Endothelial cell of umbilical vein (primary cell): Measurements from ENCODE around the gene TRPV6. TPM values are rescaled to one million over a fixed set of nuclear protein-coding genes. Genes with fewer than 3 reads are reported as not detected.

Source experiments
- BruUV-seq: library from RNA; stranded (reverse); fragments of 400-500 nt; replicated peaks from 2 replicates; lab custom pipeline; 2021; lab: Mats Ljungman, UMichigan
- CTCF ChIA-PET: fragments of 300-600, 350-600 bp; sonication (Branson Sonifier 250); formaldehyde crosslinking; loops from one replicate; lab custom pipeline; 2021; ENCODE audit warnings: antibody characterized with exemption, inconsistent platforms; lab: Charles Lee
- POLR2A ChIA-PET: fragments of 300-600, 350-600 bp; sonication (Branson Sonifier 250); formaldehyde crosslinking; loops from one replicate; lab custom pipeline; 2021; ENCODE audit warnings: antibody characterized with exemption, inconsistent platforms; lab: Charles Lee
- DNase-seq: peaks from one replicate; pipeline ENCODE4 v3.0.0-alpha.2; 2011; ENCODE audit warnings: low read depth, low spot score
- FAIRE-seq: peaks from 2 replicates; lab custom pipeline; 2011; peaks lifted over from hg19 to GRCh38; lab: Jason Lieb, UNC
- H2AFZ ChIP-seq: 2 replicates; pipeline ENCODE4 v1.6.0; 2012; ENCODE audit warnings: low read depth, low read length, control low read depth, inconsistent platforms
- H3K27ac ChIP-seq: 2 replicates; pipeline ENCODE4 v1.5.1; 2011; ENCODE audit warnings: low read depth, mild to moderate bottlenecking, control low read depth, low read length, moderate library complexity; ENCODE audit not compliant: insufficient read depth
- H3K27me3 ChIP-seq, 2 experiments: 2 replicates each; pipeline versions ENCODE4 v1.6.0 to v1.6.1; 2011; ENCODE audit warnings: low read length in 2 of 2, mixed read lengths in 1 of 2; ENCODE audit not compliant: control insufficient read depth in 2 of 2, insufficient read depth in 2 of 2
- H3K36me3 ChIP-seq, 2 experiments: 2 replicates in 1 of 2; 3 replicates in 1 of 2; pipeline ENCODE4 v1.5.1; 2011; ENCODE audit warnings: low read length in 2 of 2, mild to moderate bottlenecking in 1 of 2, moderate library complexity in 1 of 2; ENCODE audit not compliant: control insufficient read depth in 2 of 2, insufficient read depth in 2 of 2; ENCODE audit errors: extremely low read depth in 1 of 2
- H3K4me1 ChIP-seq: 3 replicates; pipeline ENCODE4 v1.5.1; 2011; ENCODE audit warnings: mild to moderate bottlenecking, low read length; ENCODE audit not compliant: control insufficient read depth, insufficient read depth; ENCODE audit errors: extremely low read depth
- H3K4me2 ChIP-seq: 2 replicates; pipeline ENCODE4 v1.6.1; 2011; ENCODE audit warnings: low read length, control low read depth, mixed read lengths; ENCODE audit not compliant: insufficient read depth
- H3K4me3 ChIP-seq, 3 experiments: fragments of 200-600 bp in 1 of 3; sonication (generic), shearing (Covaris generic) in 1 of 3; replicated peaks in 1 of 3; 2 replicates each; pipeline ENCODE4 v1.5.1; 2011 to 2016; ENCODE audit warnings: control low read depth in 3 of 3, low read length in 3 of 3, mild to moderate bottlenecking in 2 of 3, inconsistent platforms in 1 of 3, low read depth in 1 of 3, moderate library complexity in 1 of 3; ENCODE audit not compliant: insufficient read depth in 1 of 3
- H3K79me2 ChIP-seq: 2 replicates; pipeline ENCODE4 v1.6.0; 2012; ENCODE audit warnings: low read length, inconsistent platforms; ENCODE audit not compliant: control insufficient read depth, insufficient read depth
- H3K9ac ChIP-seq: replicated peaks from 2 replicates; pipeline ENCODE3; 2011; ENCODE audit warnings: low read length, control low read depth; ENCODE audit not compliant: insufficient read depth; ENCODE audit errors: extremely low read depth
- H3K9me1 ChIP-seq: replicated peaks from 3 replicates; pipeline ENCODE4 v1.6.0; 2011; ENCODE audit warnings: mild to moderate bottlenecking, low read length; ENCODE audit not compliant: control insufficient read depth, insufficient read depth; ENCODE audit errors: extremely low read depth
- H3K9me3 ChIP-seq: replicated peaks from 2 replicates; pipeline ENCODE4 v1.5.1; 2012; ENCODE audit warnings: low read length, inconsistent platforms; ENCODE audit not compliant: control insufficient read depth, insufficient read depth
- H4K20me1 ChIP-seq: replicated peaks from 2 replicates; pipeline ENCODE3; 2011; ENCODE audit warnings: mild to moderate bottlenecking, low read length; ENCODE audit not compliant: control insufficient read depth, insufficient read depth; ENCODE audit errors: extremely low read depth
- EZH2 ChIP-seq: IDR thresholded peaks from 2 replicates; pipeline ENCODE4 v1.6.1; 2012; ENCODE audit warnings: borderline replicate concordance, low read depth, mild to moderate bottlenecking, moderate library complexity, low read length, inconsistent platforms; ENCODE audit not compliant: severe bottlenecking
- FOS ChIP-seq: IDR thresholded peaks from 2 replicates; pipeline ENCODE4 v1.6.1; 2011; ENCODE audit warnings: mild to moderate bottlenecking, low read length, moderate library complexity, borderline replicate concordance; ENCODE audit not compliant: insufficient read depth
- GATA2 ChIP-seq: IDR thresholded peaks from 2 replicates; pipeline ENCODE4 v1.7.0; 2011; ENCODE audit warnings: low read depth, mild to moderate bottlenecking, moderate library complexity, mixed read lengths, low read length; ENCODE audit not compliant: insufficient read length, insufficient read depth
- JUN ChIP-seq: IDR thresholded peaks from 2 replicates; pipeline ENCODE4 v1.6.1; 2011; ENCODE audit warnings: borderline replicate concordance, low read depth; ENCODE audit not compliant: insufficient read length, insufficient read depth
- MYC ChIP-seq: IDR thresholded peaks from one replicate; pipeline ENCODE4 v1.6.1; 2011; ENCODE audit warnings: mild to moderate bottlenecking, low read depth, low read length
- POLR2A ChIP-seq: IDR thresholded peaks from 2 replicates; pipeline ENCODE4 v1.6.1; 2012; ENCODE audit warnings: low read depth, mild to moderate bottlenecking, control low read depth, low read length
- POLR2AphosphoS5 ChIP-seq: IDR thresholded peaks from 2 replicates; pipeline ENCODE4 v1.6.1; 2012; ENCODE audit warnings: low read depth, mild to moderate bottlenecking, control low read depth, low read length, moderate library complexity; ENCODE audit not compliant: insufficient read depth
- dilution Hi-C: fragments of 300-500 bp; cut with MboI; formaldehyde crosslinking; loops from one replicate; pipeline ENCODE4 v1.15.0; 2019; ENCODE audit warnings: low sequenced_read_pairs; ENCODE audit not compliant: extremely low pct_ligation_motif_present
- intact Hi-C: fragments of 100-400 bp; cut with micrococcal nuclease; formaldehyde crosslinking; loops from one replicate; pipeline ENCODE4 v1.10.0; 2022
- polyA plus RNA-seq, 4 experiments: library from polyadenylated mRNA; depleted of rRNA in 3 of 4; stranded (reverse) in 3 of 4; unstranded in 1 of 4; fragments of >200 nt; gene quantifications; 2 replicates each; pipeline versions ENCODE4 v1.2.1 to v1.2.3, GENCODE V29; 2011 to 2012; ENCODE audit warnings: missing spikeins in 1 of 4
- total RNA-seq: library from RNA; stranded (reverse); gene quantifications from 2 replicates; pipeline ENCODE4 v1.2.3, GENCODE V29; 2021
- TF ChIP-seq, protein P1 (sequence below), 2 donors: IDR thresholded peaks; 1 replicate in 1 of 2; 2 replicates in 1 of 2; pipeline ENCODE4 v1.5.1; 2011; ENCODE audit warnings: low read length in 2 of 2, mild to moderate bottlenecking in 2 of 2, moderate library complexity in 2 of 2, control low read depth in 1 of 2, inconsistent platforms in 1 of 2, low read depth in 1 of 2; ENCODE audit not compliant: insufficient read depth in 1 of 2; ENCODE audit errors: extremely low read depth in 1 of 2
- TF ChIP-seq, protein P2 (sequence below): IDR thresholded peaks from 2 replicates; pipeline ENCODE4 v1.6.1; 2011; ENCODE audit not compliant: insufficient read depth, insufficient read length

Gene TRPV6
- total and polyA plus RNA-seq, 2 donors (not counting 3 experiments of a cell fraction or from before 2014, with no cell fraction given) = not detected

DNA sequence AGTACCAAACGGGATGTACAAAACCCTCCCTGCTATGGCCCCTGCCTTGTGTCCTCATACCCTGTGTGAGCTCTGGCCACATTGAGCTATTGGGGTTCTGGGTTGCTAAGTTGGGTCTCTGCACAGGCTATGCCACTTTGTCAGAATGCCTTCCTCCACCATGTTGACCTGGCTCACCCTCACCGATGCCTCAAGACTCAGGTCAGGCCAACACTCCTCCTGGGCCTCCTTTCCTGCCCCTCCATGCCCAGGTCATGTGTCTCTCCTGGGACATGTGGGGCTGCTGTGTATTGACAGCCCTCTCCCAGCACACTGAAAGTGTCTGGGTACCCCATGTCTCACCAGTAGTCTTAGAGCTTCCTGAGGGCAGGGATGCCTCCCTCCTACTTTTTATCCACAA is 33.4 kb upstream of the TRPV6 start:
- Histone ChIP-seq H3K9me3 (no peaks in the 10 kb centered on the region), H3K9ac (no peak overlapping the region), H3K27me3 (peaks cover 0 to 2% of the 10 kb centered on the region in 2 experiments), H3K4me2 (no peak overlapping the region), H3K4me1 (no peaks in the 10 kb centered on the region), H3K27ac (no peak overlapping the region), H2AFZ (no peak overlapping the region), H4K20me1 (peaks cover 2% of the 10 kb centered on the region), H3K79me2 (no peaks in the 10 kb centered on the region), H3K9me1 (no peaks in the 10 kb centered on the region), H3K36me3 (no peaks in the 10 kb centered on the region), H3K4me3 (no peak overlapping the region)
- no peak for FAIRE-seq
- dilution Hi-C loops = no loop called here
- no peak for DNase-seq
- BruUV-seq = no TSS peak
- CTCF ChIA-PET = no interaction called here
- intact Hi-C loops = no loop called here
- no peak for TF ChIP-seq FOS
- TF ChIP-seq EZH2 = no peak
- no peak for TF ChIP-seq JUN
- TF ChIP-seq POLR2A = no peak
- TF ChIP-seq MYC = no peak
- TF ChIP-seq, protein P1, sequence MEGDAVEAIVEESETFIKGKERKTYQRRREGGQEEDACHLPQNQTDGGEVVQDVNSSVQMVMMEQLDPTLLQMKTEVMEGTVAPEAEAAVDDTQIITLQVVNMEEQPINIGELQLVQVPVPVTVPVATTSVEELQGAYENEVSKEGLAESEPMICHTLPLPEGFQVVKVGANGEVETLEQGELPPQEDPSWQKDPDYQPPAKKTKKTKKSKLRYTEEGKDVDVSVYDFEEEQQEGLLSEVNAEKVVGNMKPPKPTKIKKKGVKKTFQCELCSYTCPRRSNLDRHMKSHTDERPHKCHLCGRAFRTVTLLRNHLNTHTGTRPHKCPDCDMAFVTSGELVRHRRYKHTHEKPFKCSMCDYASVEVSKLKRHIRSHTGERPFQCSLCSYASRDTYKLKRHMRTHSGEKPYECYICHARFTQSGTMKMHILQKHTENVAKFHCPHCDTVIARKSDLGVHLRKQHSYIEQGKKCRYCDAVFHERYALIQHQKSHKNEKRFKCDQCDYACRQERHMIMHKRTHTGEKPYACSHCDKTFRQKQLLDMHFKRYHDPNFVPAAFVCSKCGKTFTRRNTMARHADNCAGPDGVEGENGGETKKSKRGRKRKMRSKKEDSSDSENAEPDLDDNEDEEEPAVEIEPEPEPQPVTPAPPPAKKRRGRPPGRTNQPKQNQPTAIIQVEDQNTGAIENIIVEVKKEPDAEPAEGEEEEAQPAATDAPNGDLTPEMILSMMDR (IDR thresholded peaks at IDR 0.05; ENCODE audit: extremely low read depth in 1 of 2, insufficient read depth in 1 of 2, low read depth in 1 of 2, low read length in 2 of 2) = no peak
- no peak for TF ChIP-seq GATA2
- TF ChIP-seq POLR2AphosphoS5 = no peak
- TF ChIP-seq, protein P2, sequence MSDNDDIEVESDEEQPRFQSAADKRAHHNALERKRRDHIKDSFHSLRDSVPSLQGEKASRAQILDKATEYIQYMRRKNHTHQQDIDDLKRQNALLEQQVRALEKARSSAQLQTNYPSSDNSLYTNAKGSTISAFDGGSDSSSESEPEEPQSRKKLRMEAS = no peak
- POLR2A ChIA-PET = no interaction called here
